ENCODE data around the gene CUX1. TPM values are rescaled to one million over a fixed set of nuclear protein-coding genes. Genes with fewer than 3 reads are reported as not detected.
"Not testable (repeated sequence)": the region's sequence is repeated elsewhere in the genome, so short reads cannot be mapped to it uniquely, and the experiment has no call there.

Gene CUX1
- total RNA-seq, 1 donor from 2014 or later = 18.3 TPM

- H3K9ac ChIP-seq (ENCODE audit: low read depth in 1 of 3, low read length in 3 of 3); H3K9me3 ChIP-seq (ENCODE audit: control insufficient read depth in 3 of 3, low read length in 3 of 3); H3K27ac ChIP-seq (ENCODE audit: low read depth, low read length); H3K4me1 ChIP-seq (ENCODE audit: control insufficient read depth in 3 of 3, insufficient read depth in 3 of 3, low read length in 3 of 3); H3K36me3 ChIP-seq (ENCODE audit: control insufficient read depth in 3 of 3, insufficient read depth in 3 of 3, low read length in 3 of 3); H3K27me3 ChIP-seq (ENCODE audit: control insufficient read depth in 3 of 3, insufficient read depth in 3 of 3, low read length in 3 of 3); H3K4me3 ChIP-seq (ENCODE audit: low read length in 3 of 3): not testable (repeated sequence)
Measured at GRCh38 chr7:102327183-102327582, 509.8 kb downstream of the CUX1 start.

GRCh38 chr7:102328863-102329262 lies 511.4 kb downstream of the CUX1 start:
- H3K9ac ChIP-seq (ENCODE audit: low read depth in 1 of 3, low read length in 3 of 3); H3K4me1 ChIP-seq (ENCODE audit: control insufficient read depth in 3 of 3, insufficient read depth in 3 of 3, low read length in 3 of 3); H3K9me3 ChIP-seq (ENCODE audit: control insufficient read depth in 3 of 3, low read length in 3 of 3); H3K27me3 ChIP-seq (ENCODE audit: control insufficient read depth in 3 of 3, insufficient read depth in 3 of 3, low read length in 3 of 3); H3K27ac ChIP-seq (ENCODE audit: low read depth, low read length); H3K36me3 ChIP-seq (ENCODE audit: control insufficient read depth in 3 of 3, insufficient read depth in 3 of 3, low read length in 3 of 3); H3K4me3 ChIP-seq (ENCODE audit: low read length in 3 of 3): not testable (repeated sequence)

GRCh38 chr7:102329366-102329765 lies 511.9 kb downstream of the CUX1 start:
- not testable (repeated sequence) for H3K36me3 ChIP-seq (ENCODE audit: control insufficient read depth in 3 of 3, insufficient read depth in 3 of 3, low read length in 3 of 3); H3K27me3 ChIP-seq (ENCODE audit: control insufficient read depth in 3 of 3, insufficient read depth in 3 of 3, low read length in 3 of 3); H3K27ac ChIP-seq (ENCODE audit: low read depth, low read length); H3K4me3 ChIP-seq (ENCODE audit: low read length in 3 of 3); H3K9me3 ChIP-seq (ENCODE audit: control insufficient read depth in 3 of 3, low read length in 3 of 3); H3K4me1 ChIP-seq (ENCODE audit: control insufficient read depth in 3 of 3, insufficient read depth in 3 of 3, low read length in 3 of 3); H3K9ac ChIP-seq (ENCODE audit: low read depth in 1 of 3, low read length in 3 of 3)

GRCh38 chr7:102330666-102331460 lies 513.4 kb downstream of the CUX1 start:
- not testable (repeated sequence) for H3K4me3 ChIP-seq (ENCODE audit: low read length in 3 of 3); H3K27ac ChIP-seq (ENCODE audit: low read depth, low read length); H3K9ac ChIP-seq (ENCODE audit: low read depth in 1 of 3, low read length in 3 of 3); H3K27me3 ChIP-seq (ENCODE audit: control insufficient read depth in 3 of 3, insufficient read depth in 3 of 3, low read length in 3 of 3); H3K9me3 ChIP-seq (ENCODE audit: control insufficient read depth in 3 of 3, low read length in 3 of 3); H3K4me1 ChIP-seq (ENCODE audit: control insufficient read depth in 3 of 3, insufficient read depth in 3 of 3, low read length in 3 of 3); H3K36me3 ChIP-seq (ENCODE audit: control insufficient read depth in 3 of 3, insufficient read depth in 3 of 3, low read length in 3 of 3)

Small RNAs within 50 kb of the gene (small RNA-seq; reads per million reads assigned to genes)
- not detected for gene AC005086.2
- not detected for gene AC005086.3
- not detected for gene AC005086.4
- not detected for gene AC005088.1
- gene MIR4285 = not detected
- gene RF00554 = not detected

Other genes starting within 250 kb of the CUX1 start
- 8.4 TPM for gene MYL10, start 188.3 kb upstream of the CUX1 start, total RNA-seq

Measured in skeletal muscle tissue (tissue), 5 donors.